GM19099 (cell line): ENCODE results near the gene KMT2B.

Source experiments
- POLR2A ChIP-seq: IDR thresholded peaks from 3 replicates; pipeline ENCODE4 v1.6.1; 2011; ENCODE audit warnings: low read depth; ENCODE audit not compliant: insufficient read length; ENCODE audit errors: extremely low read depth

The KMT2B gene

DNA sequence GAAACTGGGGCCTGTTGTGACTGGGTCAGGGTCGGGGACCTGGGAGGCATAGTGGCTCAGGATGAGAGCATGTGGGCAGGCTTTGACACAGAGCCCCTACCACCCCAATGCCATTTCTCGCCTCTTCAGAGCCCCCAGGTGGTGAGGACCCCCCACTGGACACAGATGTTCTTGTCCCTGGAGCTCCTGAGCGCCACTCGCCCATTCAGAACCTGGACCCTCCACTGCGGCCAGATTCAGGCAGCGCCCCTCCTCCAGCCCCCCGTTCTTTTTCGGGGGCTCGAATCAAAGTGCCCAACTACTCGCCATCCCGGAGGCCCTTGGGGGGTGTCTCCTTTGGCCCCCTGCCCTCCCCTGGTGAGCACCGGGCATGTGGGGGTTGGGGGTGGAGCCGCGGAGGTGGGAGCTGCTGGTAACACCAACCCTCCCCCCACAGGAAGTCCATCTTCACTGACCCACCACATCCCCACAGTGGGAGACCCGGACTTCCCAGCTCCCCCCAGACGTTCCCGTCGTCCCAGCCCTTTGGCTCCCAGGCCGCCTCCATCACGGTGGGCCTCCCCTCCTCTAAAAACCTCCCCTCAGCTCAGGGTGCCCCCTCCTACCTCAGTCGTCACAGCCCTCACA lies 14.1 kb downstream of the KMT2B start:
- TF ChIP-seq POLR2A, result no peak

GRCh38 chr19:35732540-35733179 lies 14.9 kb downstream of the KMT2B start:
- no peak for TF ChIP-seq POLR2A

DNA sequence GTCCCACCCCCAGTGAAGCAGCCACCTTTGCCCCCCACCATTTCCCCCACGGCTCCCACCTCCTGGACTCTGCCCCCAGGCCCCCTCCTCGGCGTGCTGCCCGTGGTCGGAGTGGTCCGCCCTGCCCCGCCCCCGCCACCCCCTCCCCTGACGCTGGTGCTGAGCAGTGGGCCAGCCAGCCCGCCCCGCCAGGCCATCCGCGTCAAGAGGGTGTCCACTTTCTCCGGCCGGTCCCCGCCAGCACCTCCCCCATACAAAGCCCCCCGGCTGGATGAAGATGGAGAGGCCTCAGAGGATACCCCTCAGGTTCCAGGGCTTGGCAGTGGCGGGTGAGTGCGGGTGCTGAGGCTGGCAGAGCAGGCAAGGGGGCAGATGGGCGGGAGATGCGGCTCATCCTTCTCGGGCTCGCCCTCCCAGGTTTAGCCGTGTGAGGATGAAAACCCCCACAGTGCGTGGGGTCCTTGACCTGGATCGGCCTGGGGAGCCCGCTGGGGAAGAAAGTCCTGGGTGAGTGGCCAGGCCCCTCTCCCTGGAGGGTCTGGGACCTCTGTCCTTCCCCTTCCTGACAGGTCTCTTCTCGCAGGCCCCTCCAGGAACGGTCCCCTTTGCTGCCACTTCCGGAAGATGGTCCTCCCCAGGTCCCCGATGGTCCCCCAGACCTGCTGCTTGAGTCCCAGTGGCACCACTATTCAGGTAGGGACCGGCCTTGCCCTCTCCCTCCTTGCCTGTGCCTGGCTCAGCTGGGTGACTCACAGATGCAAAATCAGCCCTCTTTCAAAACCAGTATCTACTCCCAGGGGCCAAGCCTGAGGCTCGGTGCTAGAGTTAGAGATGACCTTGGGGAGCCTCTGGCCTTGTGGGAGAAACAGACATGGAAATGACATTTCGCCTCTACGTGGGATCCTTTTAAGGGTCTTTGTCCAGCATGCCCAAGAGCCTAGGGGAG lies 15.7 kb downstream of the KMT2B start:
- TF ChIP-seq POLR2A, result no peak

GRCh38 chr19:35734273-35734672 lies 16.5 kb downstream of the KMT2B start:
- no peak for TF ChIP-seq POLR2A

DNA sequence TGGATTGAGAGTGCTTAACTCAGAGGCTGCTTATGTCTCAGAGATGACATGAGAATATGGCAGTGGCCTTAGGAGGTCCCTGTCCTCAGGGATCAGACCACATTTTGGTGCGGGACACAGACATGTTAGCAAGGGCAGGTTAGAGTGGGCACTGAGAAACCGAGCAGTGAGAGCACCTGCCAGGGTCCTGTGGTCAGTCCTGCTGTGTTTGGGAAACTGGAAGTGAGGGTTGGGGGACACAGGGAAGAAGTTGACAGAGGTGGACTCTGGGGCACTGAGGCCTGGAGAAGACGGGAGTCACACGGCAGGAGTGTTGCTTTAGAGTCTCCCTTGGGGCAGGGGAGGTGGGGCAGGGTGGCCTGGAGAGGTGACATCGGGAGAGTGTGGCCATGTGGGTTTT lies 17.1 kb downstream of the KMT2B start:
- TF ChIP-seq POLR2A, result no peak

DNA sequence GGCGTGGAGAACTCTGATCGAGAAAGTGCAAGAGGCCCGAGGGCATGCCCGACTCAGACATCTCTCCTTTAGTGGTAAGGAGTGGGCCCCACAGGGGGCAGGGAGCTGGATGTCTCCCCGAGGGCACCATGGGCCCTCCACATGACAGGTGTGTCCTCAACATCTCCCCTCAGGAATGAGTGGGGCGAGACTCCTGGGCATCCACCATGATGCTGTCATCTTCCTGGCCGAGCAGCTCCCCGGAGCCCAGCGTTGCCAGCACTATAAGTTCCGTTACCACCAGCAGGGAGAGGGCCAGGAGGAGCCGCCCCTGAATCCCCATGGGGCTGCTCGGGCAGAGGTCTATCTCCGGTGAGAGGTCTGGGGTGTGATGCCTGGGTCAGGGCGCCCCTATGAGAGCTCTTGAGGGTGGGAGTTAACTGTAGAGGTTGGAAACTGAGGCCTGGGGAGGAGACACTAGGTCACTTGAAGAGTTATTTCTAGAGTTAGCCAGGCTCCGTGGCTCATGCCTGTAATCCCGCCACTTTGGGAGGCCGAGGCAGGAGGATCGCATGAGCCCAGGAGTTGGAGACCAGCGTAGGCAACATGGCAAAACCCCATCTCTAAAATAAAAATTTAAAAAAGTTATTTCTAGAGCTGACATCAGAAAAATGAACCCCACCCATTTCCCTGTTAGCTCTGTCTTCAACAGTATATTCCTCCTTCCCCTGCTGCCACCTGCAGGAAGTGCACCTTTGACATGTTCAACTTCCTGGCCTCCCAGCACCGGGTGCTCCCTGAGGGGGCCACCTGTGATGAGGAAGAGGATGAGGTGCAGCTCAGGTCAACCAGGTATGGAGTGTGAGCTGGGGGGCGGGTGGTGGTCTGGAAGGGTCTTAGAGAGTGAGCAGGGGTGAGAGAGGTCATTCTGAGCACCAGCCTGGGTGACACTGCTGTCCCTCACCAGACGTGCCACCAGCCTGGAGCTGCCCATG lies 19.4 kb downstream of the KMT2B start:
- TF ChIP-seq POLR2A, result no peak

DNA sequence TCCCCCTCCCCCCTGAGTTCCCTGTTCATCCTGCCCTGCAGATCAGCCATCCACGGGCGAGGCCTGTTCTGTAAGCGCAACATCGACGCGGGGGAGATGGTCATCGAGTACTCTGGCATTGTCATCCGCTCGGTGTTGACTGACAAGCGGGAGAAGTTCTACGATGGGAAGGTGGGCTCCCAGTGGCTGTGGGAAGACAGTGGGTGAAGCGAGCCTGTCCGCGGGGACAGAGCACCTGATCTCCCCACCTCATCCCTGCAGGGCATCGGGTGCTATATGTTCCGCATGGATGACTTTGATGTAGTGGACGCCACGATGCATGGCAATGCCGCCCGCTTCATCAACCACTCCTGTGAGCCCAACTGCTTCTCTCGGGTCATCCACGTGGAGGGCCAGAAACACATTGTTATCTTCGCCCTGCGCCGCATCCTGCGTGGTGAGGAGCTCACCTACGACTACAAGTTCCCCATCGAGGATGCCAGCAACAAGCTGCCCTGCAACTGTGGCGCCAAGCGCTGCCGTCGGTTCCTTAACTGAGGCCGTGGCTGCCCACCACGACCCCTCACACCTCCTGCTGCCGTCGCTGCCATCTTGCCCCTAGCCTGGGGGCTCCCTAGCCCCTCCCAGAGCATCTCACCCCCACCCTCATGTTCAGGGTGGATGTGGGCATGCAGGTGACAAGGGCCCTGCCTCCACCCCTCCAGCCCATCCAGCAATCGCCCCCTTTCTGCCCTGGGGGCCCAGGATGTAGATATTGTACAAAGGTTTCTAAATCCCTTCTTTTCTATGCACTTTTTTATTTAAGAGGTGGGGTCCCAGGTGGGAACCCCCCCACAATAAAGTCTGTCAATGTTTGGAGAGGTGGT lies 20.5 kb downstream of the KMT2B start:
- no peak for TF ChIP-seq POLR2A

DNA sequence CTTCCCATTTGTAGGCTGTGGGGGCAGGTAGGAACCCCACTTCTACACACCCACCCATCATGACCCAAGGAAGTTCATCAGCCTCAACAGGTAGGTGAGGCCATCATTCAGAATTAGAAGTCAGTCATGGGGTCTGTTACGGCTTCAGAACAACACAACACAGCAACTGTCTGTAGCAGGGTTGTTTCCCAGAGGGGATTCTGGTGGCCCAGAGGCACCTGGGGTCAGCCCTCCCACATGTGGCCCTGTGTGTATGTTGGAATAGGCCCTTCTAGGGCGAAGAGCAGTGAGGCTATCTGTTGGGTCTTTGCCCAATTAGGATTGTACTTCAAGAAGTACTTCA lies 21.1 kb downstream of the KMT2B start:
- no peak for TF ChIP-seq POLR2A

- TF ChIP-seq POLR2A, result peak; percentile 20
These were observed 21.7 kb downstream of the KMT2B start for GRCh38 chr19:35739275-35740107.

- TF ChIP-seq POLR2A, result no peak
These were observed 22.3 kb downstream of the KMT2B start for GRCh38 chr19:35740108-35740422.

- peak; percentile 68 for TF ChIP-seq POLR2A
These were observed 22.8 kb downstream of the KMT2B start for GRCh38 chr19:35740423-35741202.

GRCh38 chr19:35741203-35741515 lies 23.4 kb downstream of the KMT2B start:
- no peak for TF ChIP-seq POLR2A
